GM12891 (cell line): ENCODE results near the gene VSTM2B. TPM values are rescaled to one million over a fixed set of nuclear protein-coding genes. Genes with fewer than 3 reads are reported as not detected.

Experiments used
- DNase-seq: peaks from one replicate; pipeline ENCODE4 v3.0.0; 2011; ENCODE audit warnings: low spot score; ENCODE audit not compliant: insufficient read length
- FAIRE-seq: peaks from 2 replicates; lab custom pipeline; 2011; peaks lifted over from hg19 to GRCh38; lab: Jason Lieb, UNC
- PAX5 ChIP-seq: IDR thresholded peaks from 2 replicates; pipeline ENCODE4 v1.6.1; 2011; ENCODE audit warnings: low read length, moderate library complexity, mild to moderate bottlenecking; ENCODE audit not compliant: insufficient read depth, severe bottlenecking
- POLR2A ChIP-seq: IDR thresholded peaks from 2 replicates; pipeline ENCODE4 v1.6.1; 2011; ENCODE audit warnings: low read depth, low read length, control low read depth
- POLR2AphosphoS5 ChIP-seq: IDR thresholded peaks from 2 replicates; pipeline ENCODE4 v1.6.1; 2011; ENCODE audit warnings: low read depth, low read length, control low read depth
- POU2F2 ChIP-seq: IDR thresholded peaks from 2 replicates; pipeline ENCODE4 v1.6.1; 2011; ENCODE audit warnings: low read depth, mild to moderate bottlenecking, control low read depth, low read length, moderate library complexity
- SPI1 ChIP-seq: IDR thresholded peaks from 2 replicates; pipeline ENCODE4 v1.6.1; 2011; ENCODE audit warnings: low read depth, low read length, control low read depth
- TAF1 ChIP-seq: IDR thresholded peaks from 2 replicates; pipeline ENCODE4 v1.6.1; 2011; ENCODE audit warnings: low read depth, low read length, control low read depth
- polyA plus RNA-seq: library from polyadenylated mRNA; unstranded; fragments of >200 nt; gene quantifications from one replicate; pipeline ENCODE4 v1.2.1, GENCODE V29; 2012; ENCODE audit warnings: low read depth, missing spikeins, inconsistent platforms; ENCODE audit not compliant: missing spikeins

The VSTM2B gene
- not detected for polyA plus RNA-seq

GRCh38 chr19:29525901-29526729 lies at the start of gene VSTM2B:
Gene VSTM2B, plus strand, starts transcription at chr19:29525994. Its CDS starts 590 bp downstream, at chr19:29526584.
- TF ChIP-seq SPI1 (no peak), PAX5 (no peak), POLR2AphosphoS5 (no peak), POLR2A (no peak), TAF1 (no peak), POU2F2 (no peak)
- FAIRE-seq (no peak), DNase-seq (no peak)

GRCh38 chr19:29476528-29476927 lies 49.3 kb upstream of the VSTM2B start:
- FAIRE-seq: no peak
- TF ChIP-seq PAX5: no peak

GRCh38 chr19:29477831-29478577 lies 47.8 kb upstream of the VSTM2B start:
- TF ChIP-seq TAF1 (no peak), POLR2A (no peak), POLR2AphosphoS5 (no peak), PAX5 (no peak)
- DNase-seq (no peak), FAIRE-seq (no peak)

More at GRCh38 chr19:29476528-29476927, 49.3 kb upstream of the VSTM2B start:
- DNase-seq: no peak

GRCh38 chr19:29478578-29479565 lies 46.9 kb upstream of the VSTM2B start:
- TF ChIP-seq PAX5 (no peak), POLR2AphosphoS5 (no peak), POU2F2 (no peak), POLR2A (no peak), TAF1 (no peak), SPI1 (no peak)
- FAIRE-seq: no peak
- no peak for DNase-seq

DNA sequence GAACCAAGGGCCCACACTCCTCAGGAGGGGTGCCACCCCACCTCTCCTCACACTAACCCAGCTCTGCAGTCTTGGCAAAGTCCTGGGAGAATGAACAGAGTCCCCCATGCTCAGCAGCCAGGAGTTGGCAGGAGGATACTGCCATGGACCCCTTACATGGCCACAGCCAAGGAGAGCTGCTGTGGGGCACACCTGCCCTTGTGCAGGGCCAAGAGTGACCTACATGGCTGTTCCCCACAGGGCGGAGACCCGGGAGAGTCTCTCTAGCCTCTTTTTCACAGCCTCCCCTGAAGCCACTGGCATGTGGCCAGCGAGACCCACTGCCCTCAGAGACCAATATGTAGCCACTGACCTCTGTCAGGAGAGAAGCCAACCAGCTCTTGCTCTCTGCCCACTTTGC lies 45.9 kb upstream of the VSTM2B start:
- TF ChIP-seq POU2F2 (no peak), POLR2A (no peak), TAF1 (no peak), SPI1 (no peak), POLR2AphosphoS5 (no peak), PAX5 (no peak)
- no peak for FAIRE-seq
- DNase-seq: no peak

- no peak for TF ChIP-seq POLR2AphosphoS5
- TF ChIP-seq SPI1: no peak
- no peak for TF ChIP-seq POLR2A
- no peak for TF ChIP-seq POU2F2
- no peak for TF ChIP-seq PAX5
- no peak for TF ChIP-seq TAF1
- DNase-seq (no peak), FAIRE-seq (no peak)
Observed at GRCh38 chr19:29480507-29480906, 45.3 kb upstream of the VSTM2B start.

GRCh38 chr19:29482855-29483640 lies 42.7 kb upstream of the VSTM2B start:
- TF ChIP-seq POLR2A: no peak
- no peak for TF ChIP-seq SPI1
- TF ChIP-seq POLR2AphosphoS5: no peak
- no peak for TF ChIP-seq PAX5
- no peak for TF ChIP-seq POU2F2
- no peak for TF ChIP-seq TAF1
- FAIRE-seq (no peak), DNase-seq (no peak)

- DNase-seq: no peak
- TF ChIP-seq POLR2A: no peak
- no peak for TF ChIP-seq TAF1
- TF ChIP-seq PAX5: no peak
- TF ChIP-seq POLR2AphosphoS5: no peak
- TF ChIP-seq SPI1: no peak
- no peak for TF ChIP-seq POU2F2
- no peak for FAIRE-seq
Observed at GRCh38 chr19:29483641-29483920, 42.2 kb upstream of the VSTM2B start.

DNA sequence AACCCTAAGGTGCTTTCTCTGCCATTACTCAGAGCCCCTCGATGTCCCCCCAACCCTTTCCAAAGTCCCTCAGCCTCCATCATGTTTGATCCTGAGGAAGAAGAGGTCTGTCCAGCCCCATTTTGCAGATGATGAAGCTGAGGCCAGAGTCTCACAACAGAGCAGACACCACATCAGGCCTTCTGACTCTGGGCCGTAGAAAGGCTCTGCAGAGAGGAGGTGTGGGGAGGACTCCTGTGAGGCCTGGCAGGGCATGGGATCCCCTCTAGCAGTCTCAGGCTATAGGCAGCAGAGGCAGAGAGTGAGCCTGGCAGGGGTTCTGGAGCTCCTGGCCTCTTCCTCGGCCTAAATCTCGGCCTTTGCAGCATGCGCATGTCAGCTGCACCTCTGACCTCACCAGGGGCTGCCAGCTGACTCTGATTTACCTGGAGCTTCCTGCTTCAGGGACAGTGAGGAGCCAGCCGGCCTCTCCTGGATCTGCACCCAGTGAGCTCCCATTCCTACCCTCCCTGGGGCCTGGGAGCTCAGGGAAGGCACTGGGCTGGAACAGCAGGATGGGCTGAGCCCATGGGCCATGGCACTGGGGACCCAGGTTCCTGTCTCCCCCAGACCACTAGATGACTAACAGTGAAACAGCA lies 41.7 kb upstream of the VSTM2B start:
- no peak for TF ChIP-seq TAF1
- TF ChIP-seq POLR2AphosphoS5: no peak
- TF ChIP-seq POU2F2: no peak
- no peak for TF ChIP-seq SPI1
- TF ChIP-seq PAX5: no peak
- no peak for TF ChIP-seq POLR2A
- FAIRE-seq (no peak), DNase-seq (no peak)
